IPS DF 19.7 (cell line): ENCODE results near the gene PHTF2.

Experiments
- DNase-seq: peaks from one replicate; pipeline ENCODE4 v3.0.0-alpha.2; 2013; ENCODE audit warnings: low read depth, low spot score

PHTF2 gene

GRCh38 chr7:77877791-77878190 is 79.2 kb downstream of the PHTF2 start:
- DNase-seq = no peak

- no peak for DNase-seq
These were observed 79.9 kb downstream of the PHTF2 start for GRCh38 chr7:77878500-77878899.

GRCh38 chr7:77879272-77879671 is 80.7 kb downstream of the PHTF2 start:
- DNase-seq = no peak

GRCh38 chr7:77881871-77882270 is 83.3 kb downstream of the PHTF2 start:
- DNase-seq = no peak

GRCh38 chr7:77885155-77885554 is 86.6 kb downstream of the PHTF2 start:
- DNase-seq = no peak

GRCh38 chr7:77887567-77887966 is 89.0 kb downstream of the PHTF2 start:
- no peak for DNase-seq

- no peak for DNase-seq
These were observed 90.4 kb downstream of the PHTF2 start for GRCh38 chr7:77888998-77889397.

- no peak for DNase-seq
These were observed 95.2 kb downstream of the PHTF2 start for GRCh38 chr7:77893813-77894212.

GRCh38 chr7:77894574-77895091 is 96.1 kb downstream of the PHTF2 start:
- no peak for DNase-seq

- no peak for DNase-seq
These were observed 97.3 kb downstream of the PHTF2 start for GRCh38 chr7:77895905-77896304.

GRCh38 chr7:77897004-77897547 is 98.5 kb downstream of the PHTF2 start:
- no peak for DNase-seq

GRCh38 chr7:77899516-77899915 is 100.9 kb downstream of the PHTF2 start:
- DNase-seq = no peak

GRCh38 chr7:77903597-77903996 is 105.0 kb downstream of the PHTF2 start:
- peak; percentile 5 for DNase-seq

GRCh38 chr7:77904252-77904651 is 105.7 kb downstream of the PHTF2 start:
- no peak for DNase-seq

GRCh38 chr7:77907281-77907680 is 108.7 kb downstream of the PHTF2 start:
- DNase-seq = no peak

GRCh38 chr7:77908664-77909063 is 110.1 kb downstream of the PHTF2 start:
- DNase-seq = no peak

- no peak for DNase-seq
These were observed 111.6 kb downstream of the PHTF2 start for GRCh38 chr7:77910124-77910523.

- no peak for DNase-seq
These were observed 113.7 kb downstream of the PHTF2 start for GRCh38 chr7:77912293-77912692.

- DNase-seq = no peak
These were observed 115.5 kb downstream of the PHTF2 start for GRCh38 chr7:77913977-77914607.

- no peak for DNase-seq
These were observed 119.1 kb downstream of the PHTF2 start for GRCh38 chr7:77917500-77918262.

GRCh38 chr7:77918676-77919075 is 120.1 kb downstream of the PHTF2 start:
- no peak for DNase-seq

GRCh38 chr7:77923419-77923818 is 124.8 kb downstream of the PHTF2 start:
- no peak for DNase-seq

GRCh38 chr7:77930496-77930895 is 131.9 kb downstream of the PHTF2 start:
- no peak for DNase-seq
